HAP-1 (cell line): Measurements from ENCODE around the gene DEFB126.

ENCODE experiments used
- DNase-seq, 2 experiments: peaks; one replicate each; pipeline ENCODE4 v3.0.0-alpha.2; 2016 to 2020; ENCODE audit warnings: low spot score in 2 of 2
- H3K27me3 ChIP-seq: fragments of 250-450 bp; sonication (Bioruptor Pico); 2 replicates; pipeline ENCODE4 v1.5.1; 2020; ENCODE audit warnings: low read depth, mild to moderate bottlenecking, moderate library complexity
- H3K36me3 ChIP-seq: fragments of 250-450 bp; sonication (Bioruptor Pico); replicated peaks from 2 replicates; pipeline ENCODE4 v1.5.1; 2020; ENCODE audit warnings: mild to moderate bottlenecking
- H3K4me1 ChIP-seq: fragments of 250-450 bp; sonication (Bioruptor Pico); 2 replicates; pipeline ENCODE4 v1.5.1; 2020; ENCODE audit warnings: mild to moderate bottlenecking
- H3K4me3 ChIP-seq: fragments of 250-450 bp; sonication (Bioruptor Pico); 2 replicates; pipeline ENCODE4 v1.5.1; 2020; ENCODE audit warnings: mild to moderate bottlenecking, moderate library complexity
- H3K9me3 ChIP-seq: fragments of 250-450 bp; sonication (Bioruptor Pico); 2 replicates; pipeline ENCODE4 v1.5.1; 2020; ENCODE audit warnings: mild to moderate bottlenecking, moderate library complexity
- in situ Hi-C: fragments of 300-500 bp; cut with MboI; formaldehyde crosslinking; loops from 3 replicates; pipeline ENCODE4 v1.14.3; 2020; ENCODE audit warnings: low sequenced_read_pairs, inconsistent platforms, mixed read lengths

The DEFB126 gene

GRCh38 chr20:168876-169275 lies 26.5 kb downstream of the DEFB126 start:
- Histone ChIP-seq H3K9me3 (no peaks in the 10 kb centered on the region), H3K27me3 (peaks cover 16% of the 10 kb centered on the region; the same call in 1 of the 2 replicates)
- DNase-seq = no peak

GRCh38 chr20:184288-184687 lies 41.9 kb downstream of the DEFB126 start:
- DNase-seq = no peak
- H3K9me3 ChIP-seq = no peaks in the 10 kb centered on the region
- no peaks in the 10 kb centered on the region for H3K36me3 ChIP-seq
- peaks cover 8% of the 10 kb centered on the region for H3K27me3 ChIP-seq
- no peak overlapping the region for H3K4me3 ChIP-seq
- in situ Hi-C loops = no loop called here
- H3K4me1 ChIP-seq = peaks cover 8% of the 10 kb centered on the region

More at GRCh38 chr20:168876-169275, 26.5 kb downstream of the DEFB126 start:
- Histone ChIP-seq H3K36me3 (no peaks in the 10 kb centered on the region), H3K4me3 (no peak overlapping the region), H3K4me1 (no peaks in the 10 kb centered on the region)
- in situ Hi-C loops = no loop called here

- no peaks in the 10 kb centered on the region for H3K9me3 ChIP-seq
- no peak for DNase-seq
- peaks cover 8% of the 10 kb centered on the region for H3K4me1 ChIP-seq
- H3K4me3 ChIP-seq = no peak overlapping the region
- no peaks in the 10 kb centered on the region for H3K36me3 ChIP-seq
- in situ Hi-C loops = no loop called here
- peaks cover 9% of the 10 kb centered on the region for H3K27me3 ChIP-seq
Measured at GRCh38 chr20:187733-188132, 45.3 kb downstream of the DEFB126 start.

GRCh38 chr20:189611-190010 lies 47.2 kb downstream of the DEFB126 start, which contains the start of gene DEFB128:
Gene DEFB128 (minus strand): TSS chr20:189711. CDS start chr20:189623, 88 bp downstream.
- in situ Hi-C loops = no loop called here
- Histone ChIP-seq H3K4me3 (no peak within 1 kb of the TSS), H3K4me1 (no peaks in the 10 kb centered on the region), H3K27me3 (peaks cover 13% of the 10 kb centered on the region), H3K36me3 (no peaks in the 10 kb centered on the region), H3K9me3 (no peaks in the 10 kb centered on the region)
- no peak for DNase-seq
